HG03159 (cell line): Measurements from ENCODE around the gene MDN1.

Source experiments
- ATAC-seq: cut with Tn5 transposase; IDR thresholded peaks from one replicate; pipeline ENCODE4 v1.9.1; 2021; ENCODE audit warnings: mild to moderate bottlenecking, moderate library complexity; ENCODE audit not compliant: unreplicated experiment

Gene MDN1

GRCh38 chr6:89703292-89703691, 116.3 kb downstream of the MDN1 start:
- no peak for ATAC-seq

- no peak for ATAC-seq
These were observed 117.2 kb downstream of the MDN1 start for GRCh38 chr6:89702349-89702748.

GRCh38 chr6:89695667-89696066, 123.9 kb downstream of the MDN1 start:
- no peak for ATAC-seq

DNA sequence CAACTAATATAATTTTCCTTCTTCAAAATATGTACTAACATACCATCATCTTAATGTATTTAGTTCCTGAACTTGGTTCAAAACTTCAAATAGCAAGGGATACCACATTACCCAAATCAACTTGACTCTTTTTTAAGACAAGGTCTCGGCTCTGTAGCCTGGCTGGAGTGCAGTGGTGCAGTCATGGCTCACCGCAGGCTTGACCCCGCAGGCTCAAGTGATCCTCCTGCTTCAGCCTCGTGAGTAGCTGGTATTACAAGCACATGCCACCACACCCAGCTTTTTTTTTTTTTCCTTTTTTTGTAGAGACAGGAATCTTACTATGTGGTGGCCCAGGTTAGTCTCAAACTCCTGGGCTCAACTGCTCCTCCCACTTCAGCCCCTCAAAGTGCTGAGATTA, 125.2 kb downstream of the MDN1 start:
- ATAC-seq = no peak

- no peak for ATAC-seq
These were observed 126.4 kb downstream of the MDN1 start for GRCh38 chr6:89693207-89693606.

DNA sequence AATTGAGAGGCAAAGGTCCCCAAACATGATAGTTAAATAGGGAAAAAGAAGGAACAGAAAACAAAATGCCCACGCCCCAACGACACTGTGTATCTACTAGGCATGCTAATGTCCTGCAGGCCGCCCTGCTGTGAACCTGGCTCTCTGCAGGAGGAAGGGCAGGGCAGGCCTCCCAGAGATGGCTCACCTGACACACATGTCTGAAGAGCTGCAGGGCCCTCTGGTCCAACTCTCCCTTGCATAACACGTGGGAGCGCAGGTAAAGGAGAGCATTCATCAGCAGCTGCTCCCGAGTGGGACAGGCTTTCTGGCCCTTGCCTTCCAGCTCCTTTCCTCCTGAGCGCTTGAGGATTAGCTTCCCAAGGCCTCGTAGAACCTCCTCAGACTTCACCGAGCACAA, 127.3 kb downstream of the MDN1 start:
- no peak for ATAC-seq

- no peak for ATAC-seq
These were observed 128.7 kb downstream of the MDN1 start for GRCh38 chr6:89690944-89691324.

GRCh38 chr6:89689732-89690131, 129.9 kb downstream of the MDN1 start:
- no peak for ATAC-seq

GRCh38 chr6:89688328-89688727, 131.3 kb downstream of the MDN1 start:
- ATAC-seq = no peak

DNA sequence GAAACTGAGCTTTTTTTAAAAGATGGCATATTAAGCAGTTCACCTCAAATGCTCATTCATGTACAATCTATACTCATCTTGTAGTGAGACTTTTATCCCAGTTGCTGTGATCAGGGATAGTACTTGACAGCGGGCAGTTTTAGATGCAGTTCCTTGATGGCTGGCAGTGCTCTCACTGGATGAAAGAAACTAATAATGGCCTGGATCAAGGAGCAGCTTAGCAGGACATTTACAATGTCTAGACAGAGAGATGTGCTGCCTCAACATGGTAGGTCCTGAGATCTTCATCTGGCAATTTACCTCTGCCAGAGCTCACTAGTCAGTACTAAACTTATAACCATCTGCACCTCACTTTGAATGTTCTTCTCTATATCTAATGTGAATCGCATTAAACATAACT, 134.3 kb downstream of the MDN1 start:
- ATAC-seq = no peak

DNA sequence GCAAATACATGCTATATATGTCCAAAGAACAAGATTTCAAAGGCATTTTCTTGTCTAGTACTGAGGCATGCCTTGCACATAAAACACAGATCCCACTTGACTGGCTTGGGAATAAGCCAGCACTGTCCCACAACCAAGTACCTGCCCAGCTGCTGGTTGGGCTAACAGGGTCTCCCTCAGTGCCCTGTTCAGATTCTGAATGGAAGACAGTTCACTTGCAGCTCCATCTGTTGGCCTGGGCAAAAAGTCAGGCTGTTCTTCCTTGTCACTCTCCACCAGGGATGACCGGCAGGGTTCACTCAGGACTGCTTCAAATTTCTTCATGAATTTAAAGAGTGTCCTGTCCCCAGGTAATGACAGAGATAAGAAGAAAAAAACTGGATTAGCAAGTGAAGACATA, 136.6 kb downstream of the MDN1 start:
- ATAC-seq = no peak

GRCh38 chr6:89681983-89682564, 137.5 kb downstream of the MDN1 start:
- no peak for ATAC-seq

GRCh38 chr6:89680551-89680950, 139.0 kb downstream of the MDN1 start:
- no peak for ATAC-seq

DNA sequence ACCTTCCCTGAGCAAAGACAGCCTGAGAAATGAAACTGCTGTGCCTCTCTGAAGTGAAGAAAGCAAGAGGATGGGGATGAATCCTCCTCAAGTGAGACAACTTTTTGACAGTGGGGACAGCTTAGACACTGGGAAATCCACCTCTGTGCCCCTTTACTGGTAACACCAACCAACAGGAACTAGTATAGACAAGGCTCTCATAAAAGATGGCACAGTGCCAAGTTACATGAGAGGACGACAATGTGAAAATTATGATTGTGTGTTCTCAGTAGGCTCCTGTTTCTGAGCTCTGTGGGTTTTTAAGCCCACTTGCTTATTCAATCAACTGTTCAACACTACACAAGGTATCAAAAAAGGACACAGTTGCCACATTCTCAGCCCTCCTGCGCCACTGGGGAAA, 139.4 kb downstream of the MDN1 start:
- no peak for ATAC-seq

DNA sequence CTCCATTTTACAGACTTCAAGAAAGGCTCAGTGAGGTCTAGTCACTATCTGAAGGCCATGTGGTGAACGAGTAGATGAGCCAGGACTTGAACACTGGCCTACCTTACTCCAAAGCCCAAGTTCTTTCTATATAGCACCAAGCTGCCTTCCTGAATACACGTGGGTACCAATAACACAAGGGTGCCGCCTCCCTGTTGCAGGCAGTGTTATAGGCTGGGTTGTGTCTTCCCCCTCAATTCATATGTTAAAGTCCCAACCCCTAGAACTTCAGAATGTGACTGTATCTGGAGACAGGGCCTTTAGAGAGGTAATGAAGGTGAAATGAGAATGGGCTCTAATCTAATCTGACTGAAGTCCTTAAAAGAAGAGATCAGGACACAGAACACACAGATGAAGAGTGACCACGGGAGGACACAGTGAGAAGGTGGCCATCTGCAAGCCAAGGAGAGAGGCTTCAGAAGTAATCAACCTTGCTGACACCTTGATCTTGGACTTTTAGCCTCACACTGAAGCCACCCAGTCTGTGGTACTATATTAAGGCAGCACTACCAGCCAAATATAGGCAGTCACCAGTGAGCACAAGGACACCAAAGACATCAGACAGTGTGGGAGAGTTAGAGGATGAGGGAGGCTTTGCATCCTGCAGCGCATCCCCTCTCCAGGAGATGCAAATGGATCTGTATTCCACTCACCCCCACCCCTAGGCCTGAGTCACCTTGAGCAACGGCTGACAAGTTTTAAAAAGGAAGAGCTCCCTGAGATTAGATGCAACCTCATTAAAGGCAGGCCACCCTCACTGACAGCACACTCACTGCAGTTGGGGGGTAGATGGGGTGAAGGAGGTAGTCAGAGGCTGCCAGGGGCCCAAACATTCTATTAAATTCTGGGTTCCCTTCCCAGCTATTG, 140.1 kb downstream of the MDN1 start:
- ATAC-seq = no peak

DNA sequence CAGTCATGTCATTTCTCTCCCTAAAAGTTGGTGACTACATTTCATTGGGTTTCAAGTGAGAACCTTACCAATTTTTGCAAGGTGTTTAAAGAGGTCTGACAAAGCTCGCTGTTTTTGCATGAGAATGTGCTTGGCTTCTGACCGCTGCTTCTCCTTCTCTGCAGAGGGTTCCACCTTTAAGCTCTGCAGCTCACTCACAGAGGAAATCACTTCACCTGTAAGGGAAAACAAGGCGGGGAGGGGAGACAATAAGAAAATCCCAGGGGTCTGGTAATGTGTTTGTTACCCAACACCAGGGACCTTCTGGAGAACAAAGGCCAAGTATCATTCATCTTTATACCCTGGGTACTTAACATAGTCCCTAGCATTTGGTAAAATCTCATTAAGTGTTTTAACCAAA, 141.1 kb downstream of the MDN1 start:
- no peak for ATAC-seq

DNA sequence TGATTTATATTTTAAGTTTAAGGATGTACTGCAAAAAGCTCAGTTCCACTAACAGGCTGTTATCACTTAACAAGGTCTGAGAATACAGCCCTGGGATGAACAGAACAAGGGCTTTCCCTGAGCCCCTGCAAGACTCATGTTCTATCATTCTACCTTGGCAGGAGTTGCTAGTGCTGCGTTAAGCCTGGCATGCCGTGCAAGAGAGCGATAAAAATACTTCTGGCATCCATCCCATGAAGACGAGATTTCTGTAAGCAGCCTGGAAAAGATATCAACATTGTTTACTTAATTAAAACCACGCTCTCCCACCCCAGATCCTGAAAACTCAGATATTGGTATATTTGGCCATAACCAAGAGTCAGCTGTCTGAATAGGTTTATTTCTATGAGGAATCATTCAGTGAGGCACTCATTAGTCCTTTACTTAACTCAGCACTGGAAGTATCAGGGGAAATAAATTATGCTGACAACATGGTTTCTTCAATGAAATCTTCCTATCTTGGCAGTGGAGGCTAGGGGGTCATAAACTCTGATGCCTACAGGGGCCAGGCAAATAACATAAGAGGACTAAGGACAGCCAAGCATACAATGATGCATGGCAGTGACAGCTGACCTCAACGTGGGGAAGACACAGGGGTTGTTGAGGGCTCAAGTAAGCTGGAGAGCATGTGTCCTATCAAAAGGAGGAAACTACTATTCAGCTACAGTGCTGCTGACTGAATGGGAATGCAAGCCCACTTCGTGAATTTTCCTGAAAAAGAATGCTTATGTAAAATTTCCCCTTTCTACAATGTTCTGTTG, 143.4 kb downstream of the MDN1 start:
- ATAC-seq = no peak

DNA sequence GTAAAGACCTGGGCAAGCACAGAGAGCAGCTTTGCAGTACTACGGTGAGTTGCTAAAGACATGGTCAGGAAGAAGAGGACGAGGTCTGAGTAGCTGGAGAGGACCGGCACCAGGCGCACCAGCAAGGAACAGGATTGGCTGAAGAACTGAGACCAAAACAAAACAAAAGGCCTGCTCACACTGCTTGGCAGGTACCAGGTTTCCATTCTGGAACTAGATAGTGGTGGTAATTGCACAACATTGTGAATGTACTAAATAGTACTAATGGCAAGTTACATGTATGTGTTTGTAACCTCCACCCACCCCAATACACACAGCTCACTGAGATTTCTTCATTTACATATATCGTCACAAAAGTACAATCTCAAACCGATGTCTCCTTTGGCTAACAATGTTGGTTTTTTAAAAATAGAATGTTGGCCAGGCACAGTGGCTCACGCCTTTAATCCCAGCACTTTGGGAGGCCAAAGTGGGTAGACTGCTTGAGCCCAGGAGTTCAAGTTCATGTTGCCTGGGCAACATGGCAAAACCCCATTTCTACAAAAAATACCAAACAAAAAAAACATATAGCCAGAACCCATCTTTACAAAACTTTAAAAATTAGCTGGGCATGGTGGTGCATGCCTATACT, 148.5 kb downstream of the MDN1 start:
- ATAC-seq = no peak

GRCh38 chr6:89669002-89669401, 150.6 kb downstream of the MDN1 start:
- ATAC-seq = no peak

GRCh38 chr6:89667872-89668556, 151.6 kb downstream of the MDN1 start:
- no peak for ATAC-seq
